HCT116 (cell line): ENCODE measurements around the gene PGAM5. TPM values are rescaled to one million over a fixed set of nuclear protein-coding genes. Genes with fewer than 3 reads are reported as not detected.

Experiments
- ATAC-seq: fragments of 200-7000 bp; cut with Tn5 transposase; 2 replicates; pipeline ENCODE4 v1.9.1; 2020; ENCODE audit warnings: mild to moderate bottlenecking, moderate library complexity
- BruUV-seq: library from RNA; stranded (reverse); fragments of 400-500 nt; replicated peaks from 2 replicates; lab custom pipeline; 2021; lab: Mats Ljungman, UMichigan
- CTCF ChIA-PET: fragments of 300-600 bp; sonication (Branson Sonifier 250); formaldehyde crosslinking; loops from one replicate; lab custom pipeline; 2021; ENCODE audit warnings: antibody characterized with exemption; lab: Charles Lee
- POLR2A ChIA-PET: fragments of 300-600, 350-600 bp; sonication (Branson Sonifier 250); formaldehyde crosslinking; loops from one replicate; lab custom pipeline; 2021; ENCODE audit warnings: antibody characterized with exemption; lab: Charles Lee
- RAD21 ChIA-PET, 2 experiments: fragments of 300-600 bp; sonication (Branson Sonifier 250); formaldehyde crosslinking; loops; one replicate each; lab custom pipeline; 2023; ENCODE audit warnings: low total read pairs in 2 of 2; ENCODE audit not compliant: uncharacterized antibody in 2 of 2, unreplicated experiment in 2 of 2, low non-redundant PET in 1 of 2; lab: Charles Lee
- DNase-seq: peaks from one replicate; pipeline ENCODE4 v3.0.0-alpha.2; 2010; ENCODE audit warnings: low read depth, low spot score
- H2AFZ ChIP-seq: fragments of 200-600 bp; shearing (Covaris generic), sonication (generic); 2 replicates; pipeline ENCODE4 v1.6.1; 2017; ENCODE audit warnings: low read depth, mixed run types, mixed read lengths, antibody characterized with exemption, low read length; ENCODE audit not compliant: poor library complexity, severe bottlenecking
- H3K27ac ChIP-seq: 2 replicates; pipeline ENCODE4 v1.5.1; 2012; ENCODE audit warnings: low read depth, low read length
- H3K27me3 ChIP-seq: fragments of 200-600 bp; sonication (generic); 2 replicates; pipeline ENCODE4 v1.6.1; 2016; ENCODE audit warnings: mixed run types, low read length, mixed read lengths; ENCODE audit not compliant: insufficient read depth
- H3K36me3 ChIP-seq, 2 experiments: fragments of 200-500 bp in 1 of 2; fragments of 200-600 bp in 1 of 2; sonication (Bioruptor generic) in 1 of 2; sonication (generic) in 1 of 2; 2 replicates each; pipeline versions ENCODE4 v1.5.1 to v1.6.1; 2014 to 2016; ENCODE audit warnings: low read length in 2 of 2, inconsistent platforms in 1 of 2, mixed read lengths in 1 of 2, mixed run types in 1 of 2; ENCODE audit not compliant: insufficient read depth in 2 of 2, control insufficient read depth in 1 of 2
- H3K4me1 ChIP-seq, 2 experiments: fragments of 200-600 bp in 1 of 2; sonication (generic) in 1 of 2; 2 replicates each; pipeline versions ENCODE4 v1.5.1 to v1.6.1; 2012 to 2017; ENCODE audit warnings: low read length in 2 of 2, inconsistent platforms in 1 of 2, mild to moderate bottlenecking in 1 of 2, mixed read lengths in 1 of 2, mixed run types in 1 of 2, moderate library complexity in 1 of 2; ENCODE audit not compliant: insufficient read depth in 2 of 2, control insufficient read depth in 1 of 2
- H3K4me2 ChIP-seq: fragments of 200-600 bp; sonication (generic); 2 replicates; pipeline ENCODE4 v1.6.1; 2017; ENCODE audit warnings: mixed run types, low read length, mixed read lengths
- H3K4me3 ChIP-seq, 2 experiments: fragments of 200-600 bp in 1 of 2; sonication (generic) in 1 of 2; replicated peaks in 1 of 2; 2 replicates each; pipeline ENCODE4 v1.5.1; 2011 to 2016; ENCODE audit warnings: low read length in 2 of 2, control low read depth in 1 of 2, low read depth in 1 of 2, mild to moderate bottlenecking in 1 of 2, mixed read lengths in 1 of 2, mixed run types in 1 of 2
- H3K79me2 ChIP-seq: fragments of 200-600 bp; sonication (generic); 2 replicates; pipeline ENCODE4 v1.6.1; 2017; ENCODE audit warnings: mild to moderate bottlenecking, mixed run types, low read length, moderate library complexity, mixed read lengths; ENCODE audit not compliant: insufficient read depth
- H3K9ac ChIP-seq: fragments of 200-600 bp; sonication (generic); 2 replicates; pipeline ENCODE4 v1.6.1; 2016; ENCODE audit warnings: low read length, mixed read lengths
- H3K9me2 ChIP-seq: fragments of 200-600 bp; sonication (generic), shearing (Covaris generic); 2 replicates; pipeline ENCODE4 v1.6.1; 2017; ENCODE audit warnings: mixed run types, mild to moderate bottlenecking, moderate library complexity; ENCODE audit not compliant: insufficient read depth
- H3K9me3 ChIP-seq, 2 experiments: fragments of 200-500 bp in 1 of 2; fragments of 200-600 bp in 1 of 2; sonication (Bioruptor generic) in 1 of 2; sonication (generic) in 1 of 2; 2 replicates each; pipeline ENCODE4 v1.6.1; 2014 to 2017; ENCODE audit warnings: low read length in 2 of 2, mixed read lengths in 2 of 2, inconsistent platforms in 1 of 2, low read depth in 1 of 2, mild to moderate bottlenecking in 1 of 2, mixed run types in 1 of 2, moderate library complexity in 1 of 2; ENCODE audit not compliant: control insufficient read depth in 1 of 2, insufficient read depth in 1 of 2
- H4K20me1 ChIP-seq: fragments of 200-600 bp; sonication (generic), shearing (Covaris generic); 2 replicates; pipeline ENCODE4 v1.6.1; 2017; ENCODE audit warnings: mixed run types, mild to moderate bottlenecking, moderate library complexity; ENCODE audit not compliant: insufficient read depth
- ATF3 ChIP-seq: IDR thresholded peaks from 2 replicates; pipeline ENCODE4 v1.6.1; 2012
- MAX ChIP-seq: IDR thresholded peaks from 2 replicates; pipeline ENCODE4 v1.6.1; 2012
- POLR2A ChIP-seq: IDR thresholded peaks from 2 replicates; pipeline ENCODE4 v1.7.0; 2011; ENCODE audit warnings: borderline replicate concordance; ENCODE audit not compliant: insufficient read depth, insufficient read length; ENCODE audit errors: extremely low read depth
- REST ChIP-seq: IDR thresholded peaks from 2 replicates; pipeline ENCODE4 v1.6.1; 2012; ENCODE audit warnings: low read depth
- SIN3A ChIP-seq: IDR thresholded peaks from 2 replicates; pipeline ENCODE4 v1.6.1; 2012; ENCODE audit warnings: low read depth
- SRF ChIP-seq: IDR thresholded peaks from 2 replicates; pipeline ENCODE4 v1.6.1; 2012; ENCODE audit warnings: low read depth
- intact Hi-C: fragments of 100-400 bp; cut with micrococcal nuclease; formaldehyde crosslinking; loops from 2 replicates; pipeline ENCODE4 v1.10.0; 2022
- total RNA-seq: library from RNA; stranded (reverse); gene quantifications from one replicate; pipeline ENCODE4 v1.2.1, GENCODE V29; 2021; ENCODE audit not compliant: unreplicated experiment

Gene PGAM5
- total RNA-seq, 1 experiment from 2014 or later, result 98.3 TPM

- Histone ChIP-seq H3K9ac (no peak overlapping the region), H3K79me2 (peaks cover 60% of the 10 kb centered on the region), H3K27ac (no peak overlapping the region), H3K4me2 (no peak overlapping the region), H3K4me1 (peaks cover 3 to 8% of the 10 kb centered on the region in 2 experiments), H3K9me3 (no peaks in the 10 kb centered on the region), H2AFZ (no peak overlapping the region), H4K20me1 (peaks cover 3% of the 10 kb centered on the region; the same call in 1 of the 2 replicates), H3K36me3 (peaks cover 19 to 21% of the 10 kb centered on the region in 2 experiments; a peak in 3 of 4 replicates), H3K27me3 (no peaks in the 10 kb centered on the region)
- RAD21 ChIA-PET, result no interaction called here
- DNase-seq, result no peak
- CTCF ChIA-PET, result no interaction called here
- POLR2A ChIA-PET, result no interaction called here
- TF ChIP-seq REST, result no peak
- TF ChIP-seq SIN3A, result no peak
- TF ChIP-seq MAX, result no peak
- no peak for TF ChIP-seq POLR2A
- no peak for TF ChIP-seq SRF
- no peak for TF ChIP-seq ATF3
- TF ChIP-seq, all 23 proteins: peak for 0
- Histone ChIP-seq H3K4me3 (no peak overlapping the region), H3K9me2 (no peaks in the 10 kb centered on the region)
- intact Hi-C loops, result no loop called here
- no TSS peak for BruUV-seq
- ATAC-seq, result no peak
Measured at GRCh38 chr12:132715874-132716273, 5.2 kb downstream of the PGAM5 start.
